NCI-H446 (cell line): ENCODE measurements around the gene ALDH18A1.
"Not testable (repeated sequence)": the region's sequence is repeated elsewhere in the genome, so short reads cannot be mapped to it uniquely, and the experiment has no call there.

Experiments used
- DNase-seq, 2 experiments: peaks; one replicate each; lab custom pipeline; 2025; lab: John Stamatoyannopoulos, UW

The ALDH18A1 gene

DNA sequence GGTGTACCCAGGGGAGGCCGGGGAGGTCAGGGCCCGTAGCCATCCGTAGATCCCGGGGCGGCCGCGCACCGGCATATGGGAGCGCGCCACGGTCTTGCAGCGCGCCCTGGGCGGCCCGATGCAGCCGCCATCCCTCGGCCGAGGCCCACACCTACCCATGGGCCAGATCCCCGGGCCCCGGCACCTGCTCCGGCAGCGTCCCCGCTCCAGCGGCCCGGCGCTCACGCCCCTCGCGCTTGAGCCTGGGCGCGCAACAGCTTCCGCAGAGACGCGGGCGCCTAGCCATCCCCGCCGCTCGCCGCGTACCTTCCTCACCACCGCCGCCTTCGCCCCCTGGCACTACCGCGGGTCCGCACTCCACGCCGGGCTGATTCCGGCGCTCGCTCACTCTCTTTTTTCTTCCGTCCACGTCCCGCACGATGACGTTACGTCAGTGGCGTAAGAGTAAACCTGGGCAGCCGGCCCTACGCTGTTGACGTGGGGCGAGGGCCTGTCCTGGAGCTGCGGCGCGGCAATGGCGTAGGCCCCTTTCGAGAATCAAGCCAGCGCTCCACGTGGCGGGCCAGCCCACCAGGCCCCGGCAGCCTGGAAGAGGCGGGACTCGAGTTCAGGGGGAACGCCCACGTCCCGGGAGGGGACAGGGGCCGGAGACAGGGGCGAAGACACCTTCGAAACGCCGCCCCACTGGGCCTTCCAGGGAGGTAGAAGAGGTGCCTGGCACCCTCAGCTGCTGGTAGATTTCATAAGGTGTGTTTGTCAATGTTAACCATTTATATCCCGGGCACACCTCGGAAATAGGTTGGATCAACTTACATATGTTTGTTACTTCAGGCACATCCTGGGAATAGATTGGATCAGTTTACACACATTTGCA lies at the start of gene ALDH18A1:
ALDH18A1 (minus strand) TSS at position 421 of the 874 bp plus-strand sequence. CDS start 3,334 bp downstream, outside the sequence.
- peak; percentile 60 to 86 for DNase-seq

GRCh38 chr10:95698415-95698814 lies 41.9 kb upstream of the ALDH18A1 start:
- DNase-seq, result no peak

GRCh38 chr10:95697429-95697828 lies 40.9 kb upstream of the ALDH18A1 start:
- DNase-seq, result no peak

- DNase-seq, result no peak
These were observed 38.2 kb upstream of the ALDH18A1 start for GRCh38 chr10:95694665-95695064.

GRCh38 chr10:95693668-95694534 lies 37.4 kb upstream of the ALDH18A1 start, which contains the start of gene TCTN3:
TSS of gene TCTN3 (minus strand) at chr10:95693927. CDS start at chr10:95693899, 28 bp downstream.
- peak; percentile 92 to 98 for DNase-seq

GRCh38 chr10:95693071-95693667 lies 36.7 kb upstream of the ALDH18A1 start:
- DNase-seq, result no peak

GRCh38 chr10:95691281-95691680 lies 34.8 kb upstream of the ALDH18A1 start:
- no peak for DNase-seq

DNA sequence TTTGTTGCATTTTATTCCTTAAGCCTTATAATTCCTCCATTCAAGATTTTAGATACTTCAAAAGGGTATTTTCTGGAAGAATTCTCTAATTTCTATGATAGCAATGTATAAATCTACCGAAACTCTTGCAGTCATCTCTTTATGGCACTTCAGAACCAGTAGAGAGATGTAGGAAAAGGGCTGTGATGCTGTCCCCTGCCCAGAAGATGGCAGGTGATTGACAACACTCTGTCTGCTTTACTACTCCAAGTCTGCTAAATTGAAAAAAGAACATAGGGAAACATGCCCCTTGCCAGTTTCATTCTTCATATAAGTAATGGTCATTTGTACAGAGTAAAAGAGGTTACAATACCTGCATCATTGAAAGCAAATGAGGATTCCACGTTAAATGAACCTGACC lies 32.1 kb upstream of the ALDH18A1 start:
- DNase-seq, result no peak

DNA sequence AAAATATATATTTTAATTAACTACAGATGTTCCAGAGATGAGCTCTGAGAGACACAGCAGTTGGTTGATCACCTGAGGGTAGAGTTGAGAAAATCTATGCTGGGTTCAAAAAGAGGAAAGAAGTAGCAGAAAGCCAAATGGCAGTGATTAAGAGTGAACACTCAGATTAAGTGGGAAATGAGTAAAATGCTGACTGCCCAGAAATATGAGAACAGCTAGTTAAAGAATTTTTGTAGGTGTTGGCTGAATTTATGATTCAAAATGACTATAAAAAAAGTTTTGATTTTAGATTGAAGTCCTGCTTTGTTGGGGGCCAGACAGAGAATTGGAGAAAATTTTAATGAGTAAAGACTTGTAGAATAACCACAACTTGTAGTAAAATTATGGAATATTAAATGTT lies 27.5 kb upstream of the ALDH18A1 start:
- no peak for DNase-seq

- no peak for DNase-seq
These were observed 19.0 kb upstream of the ALDH18A1 start for GRCh38 chr10:95675403-95676116.

- no peak for DNase-seq
These were observed 18.1 kb upstream of the ALDH18A1 start for GRCh38 chr10:95674643-95675042.

DNA sequence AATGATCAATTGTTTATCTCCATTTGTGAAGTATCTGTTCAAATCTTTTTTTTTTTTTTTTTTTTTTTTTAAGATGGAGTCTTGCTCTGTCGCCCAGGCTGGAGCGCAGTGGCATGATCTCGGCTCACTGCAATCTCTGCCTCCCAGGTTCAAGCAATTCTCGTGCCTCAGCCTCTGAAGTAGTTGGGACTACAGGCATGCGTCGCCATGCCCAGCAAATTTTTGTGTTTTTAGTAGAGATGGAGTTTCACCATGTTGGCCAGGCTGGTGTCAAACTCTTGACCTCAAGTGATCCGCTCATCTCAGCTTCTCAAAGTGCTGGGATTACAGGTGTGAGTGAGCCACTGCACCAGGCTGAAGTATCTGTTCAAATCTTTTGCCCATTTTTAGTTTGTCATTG lies 16.1 kb upstream of the ALDH18A1 start:
- not testable (repeated sequence) for DNase-seq

- DNase-seq, result no peak
These were observed 8.0 kb upstream of the ALDH18A1 start for GRCh38 chr10:95664543-95664942.

GRCh38 chr10:95663496-95663895 lies 7.0 kb upstream of the ALDH18A1 start:
- no peak for DNase-seq

DNA sequence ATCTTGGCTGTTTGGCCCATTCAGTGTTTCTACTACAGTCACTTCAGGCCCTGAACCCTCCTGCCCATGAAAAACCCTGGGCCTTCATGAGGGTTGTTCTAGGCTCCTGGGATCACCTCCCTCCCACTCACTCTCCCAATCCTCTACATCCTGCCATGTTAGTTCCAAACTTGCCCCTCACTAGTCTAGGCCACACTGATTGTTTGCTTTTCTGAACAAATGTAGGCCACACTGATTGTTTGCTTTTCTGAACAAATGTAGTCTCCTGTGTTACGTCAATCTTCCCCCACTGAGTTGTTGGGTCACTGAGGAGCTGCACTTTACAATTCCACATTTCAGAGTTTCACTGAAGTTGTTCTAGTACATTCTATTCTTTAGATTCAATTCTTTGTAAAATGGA lies 5.3 kb upstream of the ALDH18A1 start:
- no peak for DNase-seq

GRCh38 chr10:95660283-95660682 lies 3.8 kb upstream of the ALDH18A1 start:
- DNase-seq, result no peak

DNA sequence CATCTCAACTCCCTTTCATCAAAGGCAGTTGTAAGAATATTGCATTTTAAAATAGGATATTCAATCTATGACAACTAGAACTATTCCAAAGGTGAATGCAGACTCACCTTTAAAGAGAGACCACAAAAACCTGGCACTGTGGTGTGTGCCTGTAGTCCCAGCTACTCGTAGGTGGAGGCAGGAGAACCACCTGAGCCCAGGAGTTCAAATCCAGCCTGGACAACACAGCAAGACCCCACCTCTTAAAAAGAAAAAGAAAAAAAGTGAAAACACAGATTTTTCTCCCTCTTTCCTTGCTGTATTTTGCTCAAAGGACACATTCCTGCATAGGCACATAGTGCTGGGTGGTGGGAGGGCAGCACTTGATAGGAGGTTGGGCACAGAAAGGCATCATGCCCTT lies 739 bp upstream of the ALDH18A1 start:
- DNase-seq, result no peak

DNA sequence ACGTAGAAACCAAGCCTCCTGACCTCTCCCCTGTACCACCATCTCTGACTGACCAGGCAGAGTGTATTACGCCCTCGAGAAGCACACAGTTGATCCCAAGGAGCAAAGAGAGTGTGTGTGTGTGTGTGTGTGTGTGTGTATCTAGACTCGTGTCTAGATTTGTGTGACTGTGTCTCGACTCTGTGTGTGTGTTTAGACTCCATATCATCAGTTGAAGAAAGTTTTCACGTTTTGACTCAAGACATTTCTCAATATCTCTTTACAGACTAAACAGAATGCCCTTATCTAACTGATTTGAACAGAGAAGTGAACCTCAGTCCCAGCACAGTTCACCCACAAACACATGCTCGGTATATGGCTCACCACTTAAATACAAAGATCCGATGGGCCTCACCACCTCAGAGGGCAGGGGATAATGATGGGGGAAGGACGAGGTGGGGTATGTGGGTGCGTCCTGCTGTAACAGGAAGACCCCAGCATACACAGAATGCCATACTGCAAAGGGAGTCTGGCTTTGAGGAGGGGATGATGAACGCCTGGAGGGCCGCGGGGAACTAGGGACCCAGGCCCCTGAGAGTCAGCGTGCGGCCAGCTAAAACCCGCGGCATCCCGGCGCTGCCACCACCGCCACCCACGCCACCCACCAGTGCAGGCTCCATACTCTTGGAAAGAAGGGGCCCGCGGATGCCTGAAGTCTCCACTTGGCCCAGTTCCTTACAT lies 780 bp downstream of the ALDH18A1 start:
- DNase-seq, result no peak

GRCh38 chr10:95653895-95654294 lies 2.6 kb downstream of the ALDH18A1 start:
- no peak for DNase-seq

GRCh38 chr10:95651346-95652060 lies 5.0 kb downstream of the ALDH18A1 start:
- DNase-seq, result no peak
